Ishikawa (cell line): ENCODE data around the gene TRRAP.

ENCODE experiments used
- CEBPB ChIP-seq: IDR thresholded peaks from 2 replicates; pipeline ENCODE4 v1.6.1; 2012
- CREB1 ChIP-seq: IDR thresholded peaks from 2 replicates; pipeline ENCODE4 v1.6.1; 2012; ENCODE audit warnings: low read depth
- EGR1 ChIP-seq: IDR thresholded peaks from 2 replicates; pipeline ENCODE4 v1.6.1; 2012
- EP300 ChIP-seq: IDR thresholded peaks from 2 replicates; pipeline ENCODE4 v1.6.1; 2012; ENCODE audit warnings: borderline replicate concordance
- FOXM1 ChIP-seq: IDR thresholded peaks from 2 replicates; pipeline ENCODE4 v1.6.1; 2012; ENCODE audit warnings: low read depth, borderline replicate concordance
- NFIC ChIP-seq: IDR thresholded peaks from 2 replicates; pipeline ENCODE4 v1.6.1; 2012
- RAD21 ChIP-seq: IDR thresholded peaks from 2 replicates; pipeline ENCODE4 v1.6.1; 2012; ENCODE audit warnings: low read depth
- REST ChIP-seq: IDR thresholded peaks from 2 replicates; pipeline ENCODE4 v1.6.1; 2012; ENCODE audit warnings: low read depth, mild to moderate bottlenecking
- TAF1 ChIP-seq: IDR thresholded peaks from 2 replicates; pipeline ENCODE4 v1.6.1; 2012; ENCODE audit warnings: low read depth, mild to moderate bottlenecking
- TCF12 ChIP-seq: IDR thresholded peaks from 2 replicates; pipeline ENCODE4 v1.6.1; 2012; ENCODE audit warnings: low read depth
- TEAD4 ChIP-seq: IDR thresholded peaks from 2 replicates; pipeline ENCODE4 v1.6.1; 2012
- YY1 ChIP-seq: IDR thresholded peaks from 2 replicates; pipeline ENCODE4 v1.6.1; 2012; ENCODE audit warnings: low read depth
- ZBTB7A ChIP-seq: IDR thresholded peaks from 2 replicates; pipeline ENCODE4 v1.6.1; 2012; ENCODE audit warnings: low read depth
- TF ChIP-seq, protein P1 (sequence below): IDR thresholded peaks from 2 replicates; pipeline ENCODE4 v1.6.1; 2012
- TF ChIP-seq, protein P2 (sequence below): IDR thresholded peaks from 2 replicates; pipeline ENCODE4 v1.6.1; 2012

The TRRAP gene

GRCh38 chr7:98870807-98871491, 7.4 kb upstream of the TRRAP start:
- TF ChIP-seq EP300: no peak
- TF ChIP-seq RAD21: no peak
- no peak for TF ChIP-seq NFIC
- no peak for TF ChIP-seq YY1
- TF ChIP-seq, protein P1, sequence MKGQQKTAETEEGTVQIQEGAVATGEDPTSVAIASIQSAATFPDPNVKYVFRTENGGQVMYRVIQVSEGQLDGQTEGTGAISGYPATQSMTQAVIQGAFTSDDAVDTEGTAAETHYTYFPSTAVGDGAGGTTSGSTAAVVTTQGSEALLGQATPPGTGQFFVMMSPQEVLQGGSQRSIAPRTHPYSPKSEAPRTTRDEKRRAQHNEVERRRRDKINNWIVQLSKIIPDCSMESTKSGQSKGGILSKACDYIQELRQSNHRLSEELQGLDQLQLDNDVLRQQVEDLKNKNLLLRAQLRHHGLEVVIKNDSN: no peak
- TF ChIP-seq REST: no peak
- no peak for TF ChIP-seq TEAD4
- TF ChIP-seq CREB1: no peak
- no peak for TF ChIP-seq FOXM1
- TF ChIP-seq, protein P2, sequence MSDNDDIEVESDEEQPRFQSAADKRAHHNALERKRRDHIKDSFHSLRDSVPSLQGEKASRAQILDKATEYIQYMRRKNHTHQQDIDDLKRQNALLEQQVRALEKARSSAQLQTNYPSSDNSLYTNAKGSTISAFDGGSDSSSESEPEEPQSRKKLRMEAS: no peak
- no peak for TF ChIP-seq EGR1
- no peak for TF ChIP-seq TCF12
- no peak for TF ChIP-seq CEBPB
- TF ChIP-seq ZBTB7A: no peak
- TF ChIP-seq TAF1: no peak

- TF ChIP-seq RAD21 (0 out of 2 replicates have a peak, but pooled peaks have one; percentile 17), EGR1 (no peak)
Observed at GRCh38 chr7:98872328-98872924, 5.9 kb upstream of the TRRAP start.

DNA sequence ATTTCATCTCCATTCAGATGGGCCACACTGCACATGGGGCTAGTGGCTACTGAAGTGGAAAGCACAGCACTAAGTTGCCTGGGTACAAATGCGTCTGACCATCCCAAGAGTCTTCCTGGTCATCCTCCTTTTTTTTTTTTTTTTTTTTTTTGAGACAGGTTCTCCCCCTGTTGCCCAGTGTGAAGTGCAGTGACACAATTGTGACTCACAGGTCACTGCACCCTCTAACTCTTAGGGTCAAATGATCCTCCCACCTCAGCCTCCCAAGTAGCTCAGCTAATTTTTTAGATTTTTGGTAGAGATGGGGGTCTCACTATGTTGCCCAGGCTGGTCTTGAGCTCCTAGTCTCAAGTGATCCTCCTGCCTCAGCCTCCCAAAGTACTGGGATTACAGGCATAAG, 3.4 kb upstream of the TRRAP start:
- TF ChIP-seq, protein P2: no peak
- TF ChIP-seq YY1 (no peak), TAF1 (no peak), TEAD4 (no peak), EGR1 (no peak), ZBTB7A (no peak), RAD21 (no peak), CREB1 (no peak), TCF12 (no peak), NFIC (no peak), FOXM1 (no peak), CEBPB (no peak)
- TF ChIP-seq, protein P1: no peak

DNA sequence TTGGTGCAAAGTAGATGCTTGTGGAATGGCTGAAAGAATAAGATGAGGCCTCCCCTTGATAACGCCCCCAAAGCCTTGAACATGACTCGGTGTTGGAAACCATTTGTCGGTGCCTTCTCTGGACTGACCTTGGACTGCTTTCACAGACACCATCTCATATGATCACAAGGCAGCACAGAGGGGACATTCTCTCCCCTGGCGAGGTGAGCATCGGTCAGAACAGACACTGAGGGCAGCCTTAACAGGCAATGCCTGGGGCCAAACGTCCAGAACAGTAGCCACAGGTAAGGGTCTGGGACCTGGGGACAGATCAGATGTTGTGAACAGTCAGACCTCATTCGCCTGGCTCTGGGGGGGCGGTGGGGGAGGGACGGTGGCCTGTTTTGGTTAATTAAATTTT, 2.8 kb upstream of the TRRAP start:
- TF ChIP-seq TAF1 (no peak), TCF12 (no peak), CEBPB (no peak), EGR1 (no peak), TEAD4 (no peak), ZBTB7A (no peak), YY1 (no peak), RAD21 (no peak), NFIC (no peak), REST (no peak), EP300 (no peak)
- TF ChIP-seq, protein P1: no peak
- TF ChIP-seq, protein P2: no peak

GRCh38 chr7:98877146-98877545, 1.2 kb upstream of the TRRAP start:
- TF ChIP-seq EP300: no peak
- no peak for TF ChIP-seq CEBPB
- no peak for TF ChIP-seq CREB1
